Measurements from ENCODE around the gene ZC3H12C. TPM values are rescaled to one million over a fixed set of nuclear protein-coding genes. Genes with fewer than 3 reads are reported as not detected.

The ZC3H12C gene
- total and polyA plus RNA-seq, 4 donors, result 1.1 to 17.9 (median 9.6) TPM

GRCh38 chr11:110160016-110160415, 66.8 kb downstream of the ZC3H12C start:
- 80 to 83% methylated on average over 3 of the region's 3 CpGs for WGBS, 2 donors

GRCh38 chr11:110160437-110160836, 67.2 kb downstream of the ZC3H12C start:
- Histone ChIP-seq H3K27me3 (ENCODE audit: control insufficient read depth in 1 of 2, insufficient read depth in 2 of 2, low read length in 1 of 2) (no peaks in the 10 kb centered on the region), H3K9me3 (ENCODE audit: control insufficient read depth, low read length) (no peaks in the 10 kb centered on the region), H3K27ac (ENCODE audit: low read depth in 1 of 2, low read length in 2 of 2) (no peak overlapping the region), H3K4me3 (ENCODE audit: low read length in 2 of 2) (no peak overlapping the region), H3K4me1 (ENCODE audit: control insufficient read depth in 1 of 2, insufficient read depth in 2 of 2, low read length in 2 of 2) (no peaks in the 10 kb centered on the region), H3K36me3 (ENCODE audit: control insufficient read depth in 1 of 2, insufficient read depth in 2 of 2, low read length in 1 of 2) (peaks cover 4 to 5% of the 10 kb centered on the region in 2 donors)
- no peak for ATAC-seq (ENCODE audit: low FRiP score)
- DNase-seq, result no peak
- WGBS, 2 donors, result 59 to 74% methylated on average over 2 of the region's 2 CpGs
- intact Hi-C loops (cut with DNase I), result no loop called here

More at GRCh38 chr11:110160016-110160415, 66.8 kb downstream of the ZC3H12C start:
- no peaks in the 10 kb centered on the region for H3K27me3 ChIP-seq (ENCODE audit: control insufficient read depth in 1 of 2, insufficient read depth in 2 of 2, low read length in 1 of 2)
- no peak overlapping the region for H3K4me3 ChIP-seq (ENCODE audit: low read length in 2 of 2)
- H3K27ac ChIP-seq (ENCODE audit: low read depth in 1 of 2, low read length in 2 of 2), result no peak overlapping the region
- ATAC-seq (ENCODE audit: low FRiP score) (no peak), DNase-seq (no peak)
- no peaks in the 10 kb centered on the region for H3K4me1 ChIP-seq (ENCODE audit: control insufficient read depth in 1 of 2, insufficient read depth in 2 of 2, low read length in 2 of 2)
- peaks cover 4 to 5% of the 10 kb centered on the region in 2 donors for H3K36me3 ChIP-seq (ENCODE audit: control insufficient read depth in 1 of 2, insufficient read depth in 2 of 2, low read length in 1 of 2)
- intact Hi-C loops (cut with DNase I), result no loop called here
- H3K9me3 ChIP-seq (ENCODE audit: control insufficient read depth, low read length), result no peaks in the 10 kb centered on the region

GRCh38 chr11:110161061-110161460, 67.9 kb downstream of the ZC3H12C start:
- intact Hi-C loops (cut with DNase I), result no loop called here
- peaks cover 4 to 5% of the 10 kb centered on the region in 2 donors for H3K36me3 ChIP-seq (ENCODE audit: control insufficient read depth in 1 of 2, insufficient read depth in 2 of 2, low read length in 1 of 2)

GRCh38 chr11:110162216-110162615, 69.0 kb downstream of the ZC3H12C start:
- H3K27ac ChIP-seq (ENCODE audit: low read depth in 1 of 2, low read length in 2 of 2), result no peak overlapping the region
- DNase-seq (no peak), ATAC-seq (ENCODE audit: low FRiP score) (no peak)
- H3K4me1 ChIP-seq (ENCODE audit: control insufficient read depth in 1 of 2, insufficient read depth in 2 of 2, low read length in 2 of 2), result no peaks in the 10 kb centered on the region
- intact Hi-C loops (cut with DNase I), result no loop called here
- no peak overlapping the region for H3K4me3 ChIP-seq (ENCODE audit: low read length in 2 of 2)
- peaks cover 4 to 5% of the 10 kb centered on the region in 2 donors for H3K36me3 ChIP-seq (ENCODE audit: control insufficient read depth in 1 of 2, insufficient read depth in 2 of 2, low read length in 1 of 2)
- H3K27me3 ChIP-seq (ENCODE audit: control insufficient read depth in 1 of 2, insufficient read depth in 2 of 2, low read length in 1 of 2), result no peaks in the 10 kb centered on the region
- no peaks in the 10 kb centered on the region for H3K9me3 ChIP-seq (ENCODE audit: control insufficient read depth, low read length)

More at GRCh38 chr11:110161061-110161460, 67.9 kb downstream of the ZC3H12C start:
- Histone ChIP-seq H3K27me3 (ENCODE audit: control insufficient read depth in 1 of 2, insufficient read depth in 2 of 2, low read length in 1 of 2) (no peaks in the 10 kb centered on the region), H3K27ac (ENCODE audit: low read depth in 1 of 2, low read length in 2 of 2) (no peak overlapping the region), H3K4me3 (ENCODE audit: low read length in 2 of 2) (no peak overlapping the region), H3K4me1 (ENCODE audit: control insufficient read depth in 1 of 2, insufficient read depth in 2 of 2, low read length in 2 of 2) (no peaks in the 10 kb centered on the region), H3K9me3 (ENCODE audit: control insufficient read depth, low read length) (no peaks in the 10 kb centered on the region)
- no peak for DNase-seq
- 96 to 97% methylated on average over 9 of the region's 9 CpGs for WGBS, 2 donors
- no peak for ATAC-seq (ENCODE audit: low FRiP score)

GRCh38 chr11:110165039-110165925, 72.1 kb downstream of the ZC3H12C start:
- H3K4me3 ChIP-seq (ENCODE audit: low read length in 2 of 2), result no peak overlapping the region
- H3K27me3 ChIP-seq (ENCODE audit: control insufficient read depth in 1 of 2, insufficient read depth in 2 of 2, low read length in 1 of 2), result no peaks in the 10 kb centered on the region
- DNase-seq (no peak), ATAC-seq (ENCODE audit: low FRiP score) (no peak)
- peaks cover 2 to 5% of the 10 kb centered on the region in 2 donors for H3K36me3 ChIP-seq (ENCODE audit: control insufficient read depth in 1 of 2, insufficient read depth in 2 of 2, low read length in 1 of 2)
- no peak overlapping the region for H3K27ac ChIP-seq (ENCODE audit: low read depth in 1 of 2, low read length in 2 of 2)
- WGBS, 2 donors, result 94 to 95% methylated on average over 28 of the region's 28 CpGs
- H3K9me3 ChIP-seq (ENCODE audit: control insufficient read depth, low read length), result no peaks in the 10 kb centered on the region
- no peaks in the 10 kb centered on the region for H3K4me1 ChIP-seq (ENCODE audit: control insufficient read depth in 1 of 2, insufficient read depth in 2 of 2, low read length in 2 of 2)
- intact Hi-C loops (cut with DNase I), result no loop called here

GRCh38 chr11:110168033-110168803, 75.0 kb downstream of the ZC3H12C start:
- Histone ChIP-seq H3K27me3 (ENCODE audit: control insufficient read depth in 1 of 2, insufficient read depth in 2 of 2, low read length in 1 of 2) (no peaks in the 10 kb centered on the region), H3K9me3 (ENCODE audit: control insufficient read depth, low read length) (no peaks in the 10 kb centered on the region), H3K27ac (ENCODE audit: low read depth in 1 of 2, low read length in 2 of 2) (no peak overlapping the region), H3K4me3 (ENCODE audit: low read length in 2 of 2) (no peak overlapping the region), H3K4me1 (ENCODE audit: control insufficient read depth in 1 of 2, insufficient read depth in 2 of 2, low read length in 2 of 2) (no peaks in the 10 kb centered on the region), H3K36me3 (ENCODE audit: control insufficient read depth in 1 of 2, insufficient read depth in 2 of 2, low read length in 1 of 2) (peaks cover 2% of the 10 kb centered on the region in 2 donors)
- no peak for DNase-seq
- 77 to 82% methylated on average over 5 of the region's 5 CpGs for WGBS, 2 donors
- no peak for ATAC-seq (ENCODE audit: low FRiP score)
- intact Hi-C loops (cut with DNase I), result no loop called here

GRCh38 chr11:110169738-110170137, 76.5 kb downstream of the ZC3H12C start:
- Histone ChIP-seq H3K27ac (ENCODE audit: low read depth in 1 of 2, low read length in 2 of 2) (no peak overlapping the region), H3K36me3 (ENCODE audit: control insufficient read depth in 1 of 2, insufficient read depth in 2 of 2, low read length in 1 of 2) (no peaks in the 10 kb centered on the region), H3K4me3 (ENCODE audit: low read length in 2 of 2) (no peak overlapping the region), H3K27me3 (ENCODE audit: control insufficient read depth in 1 of 2, insufficient read depth in 2 of 2, low read length in 1 of 2) (no peaks in the 10 kb centered on the region), H3K9me3 (ENCODE audit: control insufficient read depth, low read length) (no peaks in the 10 kb centered on the region), H3K4me1 (ENCODE audit: control insufficient read depth in 1 of 2, insufficient read depth in 2 of 2, low read length in 2 of 2) (no peaks in the 10 kb centered on the region)
- ATAC-seq (ENCODE audit: low FRiP score) (no peak), DNase-seq (no peak)
- intact Hi-C loops (cut with DNase I), result loop anchor here in 1 of 2 donors (10.0 kb wide), 1 partner anchor 75 kb away; the partner anchor contains the start of gene ZC3H12C
- 69 to 73% methylated on average over 2 of the region's 2 CpGs for whole genome bisulfite sequencing, 2 donors

GRCh38 chr11:110172468-110173065, 79.4 kb downstream of the ZC3H12C start:
- Histone ChIP-seq H3K4me3 (ENCODE audit: low read length in 2 of 2) (no peak overlapping the region), H3K9me3 (ENCODE audit: control insufficient read depth, low read length) (no peaks in the 10 kb centered on the region), H3K36me3 (ENCODE audit: control insufficient read depth in 1 of 2, insufficient read depth in 2 of 2, low read length in 1 of 2) (no peaks in the 10 kb centered on the region), H3K4me1 (ENCODE audit: control insufficient read depth in 1 of 2, insufficient read depth in 2 of 2, low read length in 2 of 2) (no peaks in the 10 kb centered on the region), H3K27ac (ENCODE audit: low read depth in 1 of 2, low read length in 2 of 2) (no peak overlapping the region), H3K27me3 (ENCODE audit: control insufficient read depth in 1 of 2, insufficient read depth in 2 of 2, low read length in 1 of 2) (no peaks in the 10 kb centered on the region)
- DNase-seq (no peak), ATAC-seq (ENCODE audit: low FRiP score) (no peak)
- intact Hi-C loops (cut with DNase I), result loop anchor here in 1 of 2 donors (10.0 kb wide), 1 partner anchor 78 kb away; the partner anchor contains the start of gene ZC3H12C
- WGBS, 2 donors, result 87 to 88% methylated on average over 11 of the region's 11 CpGs

Data from aorta (tissue), 5 donors.